ENCODE data around the gene GPR155.
"Not testable (repeated sequence)": the region's sequence is repeated elsewhere in the genome, so short reads cannot be mapped to it uniquely, and the experiment has no call there.

Gene GPR155

GRCh38 chr2:174491947-174492346 is 5.1 kb upstream of the GPR155 start:
- no peak for DNase-seq (ENCODE audit: low read depth in 1 of 2, low spot score in 1 of 2)

DNA sequence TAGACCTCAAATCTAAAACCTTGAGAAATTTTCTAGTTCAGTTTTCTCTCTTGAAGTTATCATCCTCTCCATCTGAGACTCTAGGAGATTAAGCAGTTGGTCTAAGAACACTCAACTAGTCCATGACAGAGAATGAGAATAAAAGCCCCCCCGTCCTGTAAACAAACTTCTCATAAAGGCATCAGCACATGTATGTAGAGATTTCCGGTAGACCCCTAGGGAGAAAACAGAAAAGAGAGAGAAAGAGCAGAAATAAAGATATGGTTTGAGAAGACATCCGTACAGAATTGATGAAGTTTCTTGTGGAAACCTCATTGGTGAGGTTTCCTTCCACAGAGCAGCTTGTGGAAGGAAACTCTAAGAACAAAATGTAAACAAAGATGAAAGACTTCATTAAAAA is 3.2 kb upstream of the GPR155 start:
- no peak for DNase-seq (ENCODE audit: low read depth in 1 of 2, low spot score in 1 of 2)

DNA sequence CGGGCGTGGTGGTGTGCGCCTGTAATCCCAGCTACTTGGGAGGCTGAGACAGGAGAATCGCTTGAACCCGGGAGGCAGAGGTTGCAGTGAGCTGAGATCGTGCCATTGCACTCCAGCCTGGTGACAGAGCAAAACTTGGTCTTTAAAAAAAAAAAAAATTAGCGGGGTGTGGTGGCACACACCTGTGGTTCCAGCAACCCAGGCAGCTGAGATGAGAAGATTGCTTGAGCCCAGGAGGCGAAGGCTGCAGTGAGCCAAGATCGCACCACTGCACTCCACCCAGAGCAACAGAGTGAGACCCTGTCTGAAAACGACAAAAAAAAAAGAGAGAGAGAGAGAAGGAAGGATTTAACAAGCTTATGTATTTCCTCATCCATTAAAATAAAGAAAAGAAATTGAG is 2.7 kb upstream of the GPR155 start:
- not testable (repeated sequence) for DNase-seq (ENCODE audit: low read depth in 1 of 2, low spot score in 1 of 2)

- no peak for DNase-seq (ENCODE audit: low read depth in 1 of 2, low spot score in 1 of 2)
Measured at GRCh38 chr2:174487820-174488162, 962 bp upstream of the GPR155 start.

GRCh38 chr2:174487108-174487819 is 435 bp upstream of the GPR155 start:
- peak; percentile 91 to 98 for DNase-seq (ENCODE audit: low read depth in 1 of 2, low spot score in 1 of 2)

GRCh38 chr2:174485788-174486562 is 854 bp downstream of the GPR155 start:
- no peak for DNase-seq (ENCODE audit: low read depth in 1 of 2, low spot score in 1 of 2)

- not testable (repeated sequence) for DNase-seq (ENCODE audit: low read depth in 1 of 2, low spot score in 1 of 2)
Measured at GRCh38 chr2:174485045-174485444, 1.8 kb downstream of the GPR155 start.

DNA sequence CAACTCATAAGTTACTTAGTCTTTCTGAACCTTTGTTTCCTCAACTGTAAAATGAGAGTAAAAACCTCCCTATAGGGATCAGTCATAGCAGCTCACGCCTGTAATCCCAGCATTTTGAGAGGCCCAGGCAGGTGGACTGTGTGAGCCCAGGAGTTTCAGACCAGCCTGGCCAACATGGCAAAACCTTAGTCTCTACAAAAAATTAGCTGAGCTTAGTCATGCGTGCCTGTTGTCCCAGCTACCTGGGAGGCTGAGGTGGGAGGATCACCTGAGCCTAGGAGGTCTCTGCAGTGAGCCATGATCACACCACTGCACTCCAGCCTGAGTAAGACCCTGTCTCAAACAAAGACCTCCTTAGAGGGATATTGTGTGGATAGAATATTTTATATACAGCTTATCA is 2.3 kb downstream of the GPR155 start:
- no peak for DNase-seq (ENCODE audit: low read depth in 1 of 2, low spot score in 1 of 2)

DNA sequence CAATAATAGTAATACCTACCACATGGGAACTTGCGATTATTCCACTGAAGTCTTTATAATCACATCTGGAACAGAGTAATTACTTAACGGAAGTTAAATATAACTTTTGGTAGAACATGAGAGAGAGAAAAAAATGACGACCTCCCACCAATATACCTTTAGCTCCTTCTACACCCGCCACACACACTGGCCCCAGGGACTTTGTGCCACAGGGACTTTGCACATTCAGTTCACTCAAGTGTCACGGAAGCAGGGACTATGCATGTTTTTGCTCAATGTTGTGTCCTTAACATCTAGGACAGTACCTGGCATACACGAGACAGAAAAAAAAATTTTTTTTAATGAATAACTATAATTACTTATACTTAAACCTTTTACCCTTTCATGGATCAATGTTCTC is 4.0 kb downstream of the GPR155 start:
- DNase-seq (ENCODE audit: low read depth in 1 of 2, low spot score in 1 of 2) = no peak

- DNase-seq (ENCODE audit: low read depth in 1 of 2, low spot score in 1 of 2) = no peak
Measured at GRCh38 chr2:174477759-174478158, 9.1 kb downstream of the GPR155 start.

DNA sequence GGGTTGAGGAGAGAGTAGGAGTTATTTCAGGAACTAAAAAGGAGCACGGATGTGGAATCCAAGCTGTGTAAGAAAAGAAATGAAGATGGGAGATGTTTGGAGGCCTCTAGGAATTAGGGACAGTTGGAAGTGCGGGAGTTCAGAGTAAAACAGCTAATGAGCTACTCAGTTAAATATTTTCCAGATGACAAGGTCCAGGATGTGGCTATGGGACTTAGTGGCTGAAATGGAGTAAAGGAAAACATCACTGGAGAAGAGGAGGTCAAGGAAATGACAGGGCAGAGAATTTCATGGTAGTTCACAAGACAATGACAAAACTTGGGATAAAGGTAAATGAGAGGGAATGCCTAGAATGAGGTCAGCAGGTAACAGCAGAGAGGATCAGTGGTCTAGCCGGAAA is 13.0 kb downstream of the GPR155 start:
- no peak for DNase-seq (ENCODE audit: low read depth in 1 of 2, low spot score in 1 of 2)

- no peak for DNase-seq (ENCODE audit: low read depth in 1 of 2, low spot score in 1 of 2)
Measured at GRCh38 chr2:174465327-174465726, 21.5 kb downstream of the GPR155 start.

DNA sequence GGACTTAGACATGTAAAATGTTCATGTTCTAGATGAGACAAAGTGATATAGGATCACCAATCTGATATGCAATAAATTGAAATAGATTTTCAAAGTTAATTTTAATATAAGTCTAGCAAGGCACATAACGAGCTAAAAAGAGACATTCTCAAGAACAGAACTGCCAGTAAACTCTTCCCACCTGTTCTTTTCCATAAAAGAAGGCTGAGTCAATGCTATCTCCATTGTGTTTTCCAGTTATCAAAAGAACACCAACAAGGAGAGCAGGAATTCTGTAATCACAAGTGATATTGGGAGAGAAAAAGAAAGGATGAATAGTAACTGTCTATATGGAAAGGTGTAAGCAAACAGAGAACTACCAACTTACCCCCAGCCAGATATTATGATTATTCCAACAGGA is 25.6 kb downstream of the GPR155 start:
- no peak for DNase-seq (ENCODE audit: low read depth in 1 of 2, low spot score in 1 of 2)

GRCh38 chr2:174454566-174454965 is 32.3 kb downstream of the GPR155 start:
- no peak for DNase-seq (ENCODE audit: low read depth in 1 of 2, low spot score in 1 of 2)

DNA sequence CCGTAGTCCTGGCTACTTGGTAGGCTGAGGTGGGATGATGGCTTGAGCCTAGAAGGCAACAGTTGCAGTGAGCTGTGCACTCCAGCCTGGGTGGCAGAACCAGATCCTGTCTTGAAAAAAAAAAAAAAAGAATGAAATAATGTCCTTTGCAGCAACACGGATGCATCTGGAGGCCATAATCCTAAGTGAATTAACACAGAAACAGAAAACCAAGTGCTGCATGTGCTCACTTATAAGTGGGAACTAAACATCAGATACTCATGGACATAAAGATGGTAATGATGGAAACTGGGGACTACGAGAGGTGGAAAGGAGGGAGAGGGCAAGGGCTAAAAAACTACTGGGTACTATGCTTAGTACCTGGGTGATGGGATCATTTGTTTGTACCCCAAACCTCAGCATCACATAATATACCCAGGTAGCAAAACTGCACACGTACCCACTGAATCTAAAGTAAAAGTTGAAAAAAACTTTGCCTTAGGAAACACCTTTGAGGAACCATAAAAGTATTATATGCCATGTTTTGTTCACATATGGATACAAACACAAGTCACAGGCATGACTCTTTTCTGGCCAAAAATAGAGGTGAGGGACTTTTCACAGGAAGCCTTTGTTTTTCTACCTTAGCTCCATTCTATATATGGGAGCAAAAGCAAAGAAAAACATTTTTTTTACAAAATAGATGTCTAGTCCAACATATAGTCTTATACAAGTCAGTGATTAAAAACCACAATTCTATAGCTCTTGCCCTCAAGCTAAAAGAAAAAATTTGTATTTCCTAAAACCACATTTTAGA is 36.6 kb downstream of the GPR155 start:
- no peak for DNase-seq (ENCODE audit: low read depth in 1 of 2, low spot score in 1 of 2)

GRCh38 chr2:174449033-174449432 is 37.8 kb downstream of the GPR155 start:
- DNase-seq (ENCODE audit: low read depth in 1 of 2, low spot score in 1 of 2) = no peak

- no peak for DNase-seq (ENCODE audit: low read depth in 1 of 2, low spot score in 1 of 2)
Measured at GRCh38 chr2:174446531-174446930, 40.3 kb downstream of the GPR155 start.

- no peak for DNase-seq (ENCODE audit: low read depth in 1 of 2, low spot score in 1 of 2)
Measured at GRCh38 chr2:174445248-174445647, 41.6 kb downstream of the GPR155 start.

DNA sequence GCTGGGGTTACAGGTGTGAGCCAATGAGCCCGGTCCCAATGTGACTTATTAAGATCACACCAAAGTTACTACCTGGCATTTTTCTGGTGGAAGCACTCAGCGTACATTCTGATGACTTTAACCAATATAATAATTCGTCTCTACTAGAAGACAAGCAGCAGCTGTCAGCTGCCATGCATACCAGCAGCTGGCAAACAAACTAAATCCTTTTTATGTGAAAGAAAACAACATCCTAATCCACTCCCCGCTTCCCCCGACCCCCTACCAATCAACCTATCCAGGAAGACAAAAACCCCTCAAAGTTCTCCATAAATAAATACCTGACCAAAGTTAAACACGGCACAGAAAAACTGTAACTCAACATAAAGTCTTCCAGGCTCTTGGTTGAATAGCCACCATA is 42.1 kb downstream of the GPR155 start:
- DNase-seq (ENCODE audit: low read depth in 1 of 2, low spot score in 1 of 2) = no peak

GRCh38 chr2:174442546-174443510 is 44.0 kb downstream of the GPR155 start:
- DNase-seq (ENCODE audit: low read depth in 1 of 2, low spot score in 1 of 2) = no peak

- DNase-seq (ENCODE audit: low read depth in 1 of 2, low spot score in 1 of 2) = no peak
Measured at GRCh38 chr2:174439950-174440349, 46.9 kb downstream of the GPR155 start.

All from activated CD4-positive, alpha-beta T cell treated with anti-CD3 and anti-CD28 coated beads, Interleukin-2, amount 50 U/mL, for 24 hours (primary cell).